Hematopoietic multipotent progenitor cell (in vitro differentiated cells): ENCODE data around the gene CYP4A22. TPM values are rescaled to one million over a fixed set of nuclear protein-coding genes. Genes with fewer than 3 reads are reported as not detected.
A peak's percentile ranks its signal among the peaks of the same experiment; 100 is the strongest.
"Not testable (repeated sequence)": the region's sequence is repeated elsewhere in the genome, so short reads cannot be mapped to it uniquely, and the experiment has no call there.

Source experiments
- DNase-seq, 3 donors: peaks; one replicate each; pipeline ENCODE4 v3.0.0-alpha.2; 2011 to 2015; ENCODE audit warnings: low read depth in 2 of 3, low spot score in 2 of 3
- total RNA-seq: library from RNA; depleted of rRNA; stranded (reverse); fragments of >200 nt; gene quantifications from one replicate; pipeline ENCODE4 v1.2.3, GENCODE V29; 2012

CYP4A22 gene
- total RNA-seq, 1 donor = under 0.01 TPM

DNA sequence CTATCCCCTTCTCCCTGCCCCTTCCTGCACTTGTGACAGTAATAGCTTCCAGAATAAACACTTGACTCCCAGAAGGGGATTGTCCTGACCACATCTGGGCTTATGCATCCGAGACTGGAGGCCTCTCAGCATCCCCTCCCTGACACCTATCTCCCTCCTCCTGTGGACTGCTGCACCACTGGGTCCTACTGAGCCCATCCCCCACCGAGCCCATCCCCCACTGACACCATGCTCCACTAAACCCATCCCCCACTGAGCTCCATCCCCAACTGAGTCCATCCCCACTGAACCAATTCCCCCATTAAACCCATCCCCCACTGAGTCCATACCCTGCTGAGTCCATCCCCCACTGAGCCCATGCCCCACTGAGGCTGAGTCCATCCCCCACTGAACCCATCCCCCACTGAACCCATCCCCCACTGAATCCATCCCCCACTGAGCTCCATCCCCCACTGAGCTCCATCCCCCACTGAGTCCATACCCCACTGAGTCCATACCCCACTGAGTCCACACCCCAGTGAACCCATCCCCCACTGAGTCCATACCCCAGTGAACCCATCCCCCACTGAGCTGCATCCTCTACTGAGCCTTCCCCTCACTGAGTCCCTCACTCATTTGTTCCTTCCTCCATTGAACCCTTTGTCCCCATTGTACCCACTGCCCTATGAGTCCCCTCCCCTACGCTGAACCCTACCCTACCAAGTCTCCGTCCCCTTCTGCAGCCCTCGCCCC lies 47.0 kb downstream of the CYP4A22 start:
- no peak for DNase-seq

DNA sequence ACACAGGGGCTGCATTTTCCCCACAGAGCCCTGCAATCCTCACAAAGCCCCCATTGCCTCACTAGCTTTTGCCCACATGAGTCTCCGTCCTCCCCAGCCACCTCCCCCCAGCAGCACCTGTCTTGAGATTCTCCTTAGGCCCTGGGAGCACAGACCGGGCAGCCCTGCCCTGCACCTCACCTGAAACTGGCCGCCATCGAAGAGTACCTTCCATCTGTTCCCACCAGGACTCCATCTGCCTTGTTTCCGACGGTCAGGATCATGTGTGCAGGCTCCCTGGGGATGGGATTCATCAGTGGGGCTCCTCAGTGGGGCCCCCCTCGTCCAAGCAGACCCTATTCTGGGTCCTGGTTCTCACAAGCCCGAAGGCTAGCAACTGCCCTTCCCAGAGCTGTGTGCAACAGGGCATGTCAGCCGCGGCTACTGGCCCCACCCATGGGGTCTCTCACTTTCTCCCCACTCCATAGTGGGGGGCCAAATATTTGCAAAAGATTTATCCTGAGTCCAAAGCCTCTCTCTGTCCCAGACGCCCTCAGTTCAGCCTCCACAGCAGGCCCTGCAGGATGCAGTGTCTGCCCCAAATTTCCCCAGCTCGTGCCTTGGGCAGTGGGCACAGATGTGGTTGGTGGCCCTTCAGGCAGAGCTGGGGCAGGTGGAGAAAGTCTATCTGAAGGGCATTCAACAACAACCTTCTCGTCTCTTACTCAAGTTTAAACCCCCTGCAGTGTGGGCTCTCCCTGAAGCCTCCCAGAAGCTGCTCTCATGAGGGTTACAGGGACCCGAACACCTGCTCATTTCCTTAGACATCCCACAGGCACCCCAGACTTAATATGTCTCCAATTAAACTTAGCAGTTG lies 47.8 kb downstream of the CYP4A22 start:
- no peak for DNase-seq

DNA sequence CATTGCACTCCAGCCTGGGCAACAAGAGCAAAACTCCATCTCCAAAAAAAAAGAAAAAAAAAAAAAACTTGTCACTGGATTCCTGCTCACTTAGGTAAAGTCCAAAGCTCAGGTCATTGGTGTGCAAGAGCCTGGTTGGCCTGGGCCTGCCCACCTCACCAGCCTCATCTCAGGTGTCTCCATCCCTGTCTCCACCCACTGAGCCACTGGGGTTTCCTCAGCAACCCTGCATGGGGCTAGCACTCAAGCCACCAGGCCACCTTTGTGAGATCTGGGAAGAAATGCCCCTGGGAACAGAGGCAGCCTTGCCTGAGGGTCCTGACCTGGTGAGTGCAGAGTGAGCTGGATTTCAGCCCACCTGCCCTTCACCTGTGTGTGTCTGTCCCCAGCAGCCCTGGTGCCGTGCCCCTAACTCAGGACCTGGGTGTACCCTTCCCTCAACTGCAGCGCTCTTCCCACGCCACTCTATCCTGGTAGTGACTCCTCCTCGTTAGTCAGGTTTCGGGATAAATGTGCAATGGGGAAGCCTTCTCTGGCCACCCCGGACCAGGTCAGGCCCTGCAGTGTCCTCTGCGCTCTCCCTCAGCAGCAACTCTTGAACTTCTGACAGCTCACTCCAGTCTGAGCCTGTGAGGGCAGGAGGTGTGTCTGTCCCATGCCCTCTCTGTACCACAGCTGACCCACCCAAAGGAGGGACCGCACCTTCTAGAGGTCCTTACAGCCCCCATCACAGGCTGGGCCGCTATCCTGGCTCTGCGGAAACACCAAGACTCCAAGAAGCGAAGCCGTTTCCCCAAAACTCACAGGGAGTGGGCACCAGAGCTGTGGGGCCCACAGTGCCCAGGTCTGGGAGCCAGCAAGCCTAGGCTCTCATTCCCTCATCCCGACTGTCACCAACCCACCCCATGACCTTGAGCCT lies 49.3 kb downstream of the CYP4A22 start:
- DNase-seq = no peak

DNA sequence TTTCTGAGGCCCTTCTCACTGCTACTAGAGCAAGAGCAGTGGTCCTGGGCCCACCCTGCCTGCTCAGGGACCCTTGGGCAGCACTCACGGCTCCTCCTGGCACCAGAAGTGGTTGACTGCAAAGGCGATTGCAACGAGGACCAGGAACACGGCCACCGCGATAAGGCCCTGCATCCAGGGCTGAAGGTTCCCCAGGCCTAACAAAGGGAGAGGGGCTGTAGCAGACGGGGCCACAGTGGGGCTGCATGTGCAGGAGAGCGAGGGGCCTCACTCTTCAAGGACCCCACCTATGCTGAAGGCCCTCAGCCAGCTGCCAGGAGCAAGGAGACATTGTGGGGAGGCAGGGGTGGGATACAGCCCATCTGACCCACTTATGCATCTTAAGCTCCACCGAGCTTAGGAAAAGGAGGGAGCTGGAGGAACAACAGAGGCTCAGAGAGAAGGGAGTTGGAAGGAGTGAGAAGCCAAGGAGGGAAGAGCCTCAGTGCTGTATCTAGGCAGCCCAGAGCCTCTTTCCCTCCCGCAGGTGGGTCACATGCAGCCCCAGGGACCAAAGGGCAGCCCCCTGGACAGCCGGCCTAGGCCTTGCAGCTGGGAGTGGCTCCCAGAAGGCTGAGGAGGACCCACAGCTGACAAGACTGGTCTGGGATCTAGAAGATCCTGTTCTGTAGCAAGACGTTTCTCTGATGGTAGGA lies 50.1 kb downstream of the CYP4A22 start:
- DNase-seq = no peak

DNA sequence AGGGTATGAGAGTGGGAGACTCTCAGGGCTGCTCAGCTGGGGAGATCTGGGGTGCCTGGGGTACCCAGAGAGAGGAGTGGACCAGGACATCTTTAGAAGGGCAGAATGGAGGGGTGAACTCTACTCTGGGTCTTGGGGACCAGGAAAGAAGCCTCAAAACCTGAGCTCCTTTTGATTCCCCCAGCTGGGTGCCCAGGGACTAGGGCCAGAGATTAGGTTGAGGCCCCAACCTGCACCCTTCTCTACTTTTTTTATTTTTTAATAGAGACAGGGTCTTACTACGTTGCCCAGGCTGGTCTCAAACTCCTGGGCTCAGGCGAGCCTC lies 50.6 kb downstream of the CYP4A22 start:
- no peak for DNase-seq

DNA sequence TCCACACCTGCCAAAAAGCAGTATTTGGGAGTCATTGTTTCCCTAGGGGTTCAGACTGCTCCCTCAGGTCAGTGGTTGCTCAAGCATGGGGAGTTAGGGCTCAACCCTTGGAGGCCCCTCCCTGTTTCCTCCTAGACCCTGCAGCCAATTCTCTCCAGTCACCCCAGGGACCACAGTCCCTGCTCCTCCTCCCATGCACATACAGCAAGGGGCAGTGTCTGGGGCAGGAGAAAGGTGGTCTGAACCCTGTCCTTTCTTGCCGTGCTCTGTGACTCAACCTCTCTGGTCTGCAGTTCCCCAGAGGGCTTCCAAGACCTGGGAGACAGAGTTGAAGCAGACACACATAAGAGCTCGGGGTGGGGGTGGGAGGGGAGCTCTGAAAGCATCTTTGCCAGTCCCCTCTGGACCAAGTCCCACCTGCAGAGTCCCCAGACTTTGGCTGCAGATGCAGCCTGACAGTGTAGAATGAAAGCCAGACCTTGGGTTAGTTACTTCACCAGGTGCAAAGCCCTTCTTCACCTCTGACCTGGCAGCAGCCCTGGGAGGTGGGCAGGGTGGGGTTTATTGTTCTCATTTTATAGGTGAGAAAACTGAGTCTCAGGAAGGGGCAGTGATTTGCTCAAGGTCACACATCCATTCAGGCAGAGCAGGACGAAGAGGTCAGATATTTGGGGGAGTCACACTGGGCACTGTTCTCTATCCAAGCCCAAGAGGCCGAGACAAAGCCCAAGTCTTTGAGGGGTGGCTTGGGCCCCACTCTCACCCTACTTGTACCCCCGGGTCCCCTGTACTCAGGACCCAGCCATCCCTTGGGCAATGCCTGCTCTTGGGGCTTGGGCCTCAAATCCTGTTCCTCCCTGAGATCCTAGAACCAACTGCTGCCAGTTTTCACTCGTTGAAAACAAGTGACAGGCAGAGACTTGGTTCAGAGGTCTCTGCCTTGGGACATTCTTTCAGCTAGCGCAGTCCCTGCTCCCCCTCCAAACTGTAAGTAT lies 51.8 kb downstream of the CYP4A22 start:
- no peak for DNase-seq

DNA sequence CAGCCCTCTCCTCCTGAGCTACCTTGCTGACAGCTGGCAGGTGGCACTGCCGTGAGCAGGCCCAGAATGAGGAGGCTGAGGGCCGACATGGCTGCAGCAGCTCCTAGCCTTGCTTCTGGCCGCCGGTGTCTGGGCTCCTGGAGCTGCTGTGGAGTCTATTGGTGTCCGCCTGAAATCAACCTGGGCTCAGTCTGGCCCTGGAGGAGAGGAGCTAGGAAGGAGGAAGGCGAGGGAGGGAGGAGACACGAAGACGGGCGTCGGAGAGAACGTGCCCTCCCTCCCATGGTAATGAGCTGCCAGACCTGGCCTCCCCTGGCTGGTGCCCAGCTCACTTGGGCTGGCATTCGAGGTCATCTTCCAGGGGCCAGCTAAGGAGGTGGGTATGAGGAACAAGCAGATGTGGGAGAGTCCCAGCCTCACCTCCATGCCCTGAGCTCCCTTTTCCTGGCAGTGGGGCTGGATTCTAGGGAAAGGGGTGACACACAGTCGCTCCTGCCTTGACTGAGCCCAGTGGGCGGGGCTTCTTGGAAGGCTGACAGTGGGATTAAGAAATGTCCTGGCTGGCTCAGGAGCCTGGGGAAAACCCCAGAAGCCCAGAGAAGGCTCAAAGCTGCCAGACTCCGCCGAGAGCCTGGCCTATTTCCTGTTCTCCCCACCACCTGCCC lies 52.7 kb downstream of the CYP4A22 start, which contains the start of gene PDZK1IP1:
Gene PDZK1IP1, minus strand, starts transcription at position 193 of the 665 bp plus-strand sequence. Its CDS starts 104 bp downstream, at position 89.
- DNase-seq = no peak

DNA sequence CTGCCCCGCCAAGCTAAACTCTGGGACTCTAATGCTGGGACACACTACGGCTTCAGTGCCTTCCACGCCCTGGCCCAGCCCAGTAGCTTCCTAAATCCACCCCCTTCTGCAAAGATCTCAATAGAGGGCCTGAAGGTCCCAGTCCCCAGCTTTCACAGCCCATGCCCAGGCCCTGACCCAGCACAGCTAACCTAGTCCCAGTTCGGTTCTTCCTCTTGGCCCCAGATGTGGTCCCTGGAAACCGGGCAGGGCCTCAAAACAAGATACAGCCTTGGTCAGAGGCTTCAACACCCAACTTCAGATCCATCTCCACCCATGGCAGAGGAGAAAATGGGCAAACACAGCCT lies 53.2 kb downstream of the CYP4A22 start:
- no peak for DNase-seq

DNA sequence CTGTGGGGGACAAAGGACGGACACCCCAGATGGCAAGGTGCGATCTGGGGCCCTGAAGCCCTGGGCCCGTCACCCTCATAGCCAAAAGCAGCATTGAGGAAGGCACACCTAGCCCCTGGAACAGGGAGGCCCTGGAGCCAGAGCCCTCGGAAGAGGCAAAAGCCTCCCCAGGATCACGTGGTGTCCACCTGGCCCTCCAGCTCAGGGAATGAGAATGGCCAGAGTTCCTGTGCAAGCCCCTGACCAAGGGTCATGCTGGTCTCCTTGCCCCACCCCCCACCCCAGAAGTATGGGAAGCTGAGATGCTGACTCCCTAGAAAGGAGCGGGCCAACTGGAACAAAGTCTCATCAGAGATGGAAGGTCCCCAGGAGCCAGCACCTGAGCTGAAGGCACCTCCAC lies 53.6 kb downstream of the CYP4A22 start:
- DNase-seq = no peak

DNA sequence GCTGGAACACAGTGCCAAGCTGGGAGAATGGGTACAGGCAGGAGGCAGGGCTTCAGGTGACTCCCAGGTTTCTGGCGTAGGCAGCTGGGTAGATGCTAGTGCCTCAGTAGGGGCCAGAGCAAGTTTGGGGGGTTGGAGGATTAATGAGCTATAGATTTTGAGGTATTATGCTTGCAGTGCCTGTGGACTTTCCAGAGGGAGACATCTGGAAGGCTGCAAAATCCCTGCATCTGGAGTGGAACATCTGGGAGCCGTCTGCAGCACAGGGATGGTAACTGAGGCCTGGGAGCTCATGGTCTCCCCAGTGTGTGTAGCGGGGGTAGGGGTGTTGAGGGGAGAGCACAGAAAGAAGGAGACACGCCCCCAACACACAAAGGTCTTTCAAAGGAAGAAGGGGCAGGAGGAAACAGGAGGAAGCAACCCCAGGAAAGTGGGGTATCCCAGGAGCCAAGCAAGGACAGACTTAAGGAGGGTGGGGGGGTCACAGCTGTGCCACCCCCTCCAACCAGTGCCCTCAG lies 54.8 kb downstream of the CYP4A22 start:
- no peak for DNase-seq

DNA sequence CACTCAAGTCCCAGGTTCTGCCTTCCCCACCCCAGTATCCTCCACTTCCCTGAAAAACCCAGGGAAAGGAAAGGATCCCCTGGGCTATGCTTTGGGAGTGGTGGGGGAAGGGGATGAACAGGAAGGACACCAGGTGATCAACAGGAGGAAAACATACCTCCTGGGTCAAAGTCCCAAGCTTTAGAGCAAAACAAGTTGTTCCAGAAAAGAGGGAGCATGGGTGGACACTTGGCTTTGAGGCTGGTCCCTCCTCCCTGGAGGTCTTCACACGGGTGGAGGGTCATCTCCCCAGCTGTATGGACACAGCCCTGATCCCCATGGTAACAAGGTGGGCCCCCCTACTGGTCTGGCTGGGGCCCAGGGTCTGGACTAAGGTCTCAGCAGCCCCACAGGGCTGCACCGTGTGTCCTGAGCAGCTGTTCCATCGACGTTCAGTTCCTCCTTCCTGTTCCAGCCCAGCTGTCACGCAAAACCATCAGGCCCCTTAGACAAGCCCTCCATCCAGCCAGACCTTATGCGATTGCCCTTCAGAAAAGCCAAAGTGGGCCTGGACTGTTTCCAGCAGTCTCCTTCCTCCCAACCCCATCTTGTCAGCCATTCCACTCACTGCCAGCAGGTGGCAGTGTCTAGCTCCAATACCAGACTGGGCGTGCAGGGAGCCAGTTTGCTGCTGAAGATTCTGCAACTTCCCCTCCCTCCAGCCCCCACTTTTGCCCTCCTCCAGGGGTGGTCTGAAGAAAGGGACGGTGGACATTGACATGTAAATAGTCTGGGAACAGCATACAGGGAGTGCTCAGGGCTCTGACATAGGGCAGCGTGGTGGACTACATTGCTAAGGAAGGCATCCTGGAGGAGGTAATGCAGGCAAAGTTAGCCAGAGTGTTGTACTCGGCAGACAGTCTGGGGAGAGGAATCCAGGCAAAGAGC lies 55.5 kb downstream of the CYP4A22 start:
- DNase-seq = peak; percentile 38 to 89 (median 81)

DNA sequence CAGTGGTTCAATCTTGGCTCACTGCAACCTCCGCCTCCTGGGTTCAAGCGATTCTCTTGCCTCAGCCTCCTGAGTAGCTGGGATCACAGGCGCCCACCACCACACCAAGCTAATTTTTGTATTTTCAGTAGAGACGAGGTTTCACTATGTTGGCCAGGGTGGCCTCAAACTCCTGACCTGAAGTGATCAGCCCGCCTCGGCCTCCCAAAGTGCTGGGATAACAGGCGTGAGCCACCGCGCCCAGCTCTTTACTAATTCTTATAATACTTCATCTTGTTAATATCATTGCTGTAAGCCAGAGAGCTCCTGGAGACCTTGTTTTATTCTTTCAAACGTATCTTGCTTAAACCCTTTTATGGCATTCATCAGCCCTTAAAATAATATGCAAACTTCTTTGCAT lies 56.3 kb downstream of the CYP4A22 start:
- DNase-seq = not testable (repeated sequence)

DNA sequence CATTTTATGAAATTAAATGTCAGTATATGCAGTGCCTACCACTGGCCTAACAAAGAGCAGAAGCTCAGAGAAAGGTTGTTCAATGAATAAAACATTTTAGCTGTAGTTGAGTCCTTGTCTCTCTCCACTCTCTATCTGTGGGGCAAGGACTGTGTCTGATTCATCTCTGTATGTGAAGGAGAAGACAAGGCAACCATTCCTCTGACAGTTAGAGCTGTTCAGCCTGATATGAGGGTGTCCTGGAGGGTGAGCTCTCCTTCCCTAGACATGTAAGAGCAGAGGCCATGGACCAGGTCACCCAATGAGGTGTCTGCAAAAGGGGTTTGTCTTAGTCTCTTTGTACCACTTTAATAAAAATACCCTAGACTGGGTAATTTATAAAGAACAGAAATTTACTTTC lies 57.1 kb downstream of the CYP4A22 start:
- DNase-seq = no peak

DNA sequence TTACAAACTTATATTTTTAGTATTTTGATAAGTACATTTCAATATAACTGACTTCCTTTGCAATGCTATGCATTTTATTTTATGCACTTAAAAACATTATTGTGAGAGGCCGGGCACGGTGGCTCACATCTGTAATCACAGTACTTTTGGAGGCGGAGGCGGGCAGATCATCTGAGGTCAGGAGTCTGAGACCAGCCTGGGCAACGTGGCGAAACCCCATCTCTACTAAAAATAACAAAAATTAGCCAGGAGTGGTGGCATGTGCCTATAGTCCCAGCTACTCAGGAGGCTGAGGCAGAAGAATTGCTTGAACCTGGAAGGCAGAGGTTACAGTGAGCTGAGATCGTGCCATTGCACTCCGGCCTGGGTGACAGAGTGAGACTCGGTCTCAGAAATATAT lies 58.7 kb downstream of the CYP4A22 start:
- not testable (repeated sequence) for DNase-seq

DNA sequence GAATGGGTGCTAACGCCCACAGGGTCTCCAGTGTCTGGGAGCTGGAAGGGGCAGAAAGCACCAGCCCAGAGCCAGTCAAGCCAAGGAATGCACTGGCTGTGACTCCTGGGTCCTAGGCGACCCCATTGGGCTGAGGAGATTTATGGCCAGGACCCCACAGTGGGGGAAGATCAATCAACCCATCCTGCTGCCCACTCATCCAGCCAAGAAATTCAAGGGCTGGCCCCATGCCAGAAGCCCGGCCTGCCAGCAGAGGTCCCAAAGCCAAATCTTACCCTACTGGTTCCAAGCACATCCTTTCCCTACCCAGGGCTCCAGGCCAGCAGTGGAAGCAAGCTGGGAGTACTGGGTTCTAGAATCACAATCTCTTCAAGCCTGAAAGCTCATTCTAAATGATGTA lies 59.4 kb downstream of the CYP4A22 start:
- DNase-seq = no peak

DNA sequence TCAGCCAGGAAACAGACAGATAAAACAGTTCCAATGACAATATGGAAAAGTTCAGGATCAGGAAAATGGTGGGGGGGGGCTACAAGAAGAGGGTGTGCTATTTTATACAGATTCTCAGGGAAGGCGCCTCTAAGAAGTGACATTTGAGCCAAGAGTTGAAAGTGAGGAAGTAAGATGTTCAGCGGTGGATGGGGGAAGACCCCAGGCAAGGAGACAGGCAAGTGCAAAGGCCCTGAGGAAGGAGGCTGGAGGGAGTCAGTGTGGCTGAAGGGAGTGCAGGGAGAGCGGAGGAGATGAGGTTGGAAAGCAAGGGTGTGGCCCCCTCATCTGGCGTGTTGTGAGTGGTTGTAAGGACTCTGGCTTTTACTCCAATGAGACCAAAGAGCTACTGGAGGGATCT lies 61.0 kb downstream of the CYP4A22 start:
- DNase-seq = no peak
